ENCODE results near the gene ZNF438.
A peak's percentile ranks its signal among the peaks of the same experiment; 100 is the strongest.
"Not testable (repeated sequence)": the region's sequence is repeated elsewhere in the genome, so short reads cannot be mapped to it uniquely, and the experiment has no call there.

The ZNF438 gene

GRCh38 chr10:31042670-31043069 lies 11.0 kb upstream of the ZNF438 start:
- ATAC-seq, result no peak
- TF ChIP-seq OSR1 (CRISPR knock-in tag; IDR thresholded peaks at IDR 0.05) (no peak), ISL1 (CRISPR knock-in tag; IDR thresholded peaks at IDR 0.05) (peak; percentile 59), CSDC2 (CRISPR knock-in tag; IDR thresholded peaks at IDR 0.05) (no peak), RARB (CRISPR knock-in tag; IDR thresholded peaks at IDR 0.05) (no peak), ESRRG (CRISPR knock-in tag; IDR thresholded peaks at IDR 0.05) (no peak)

DNA sequence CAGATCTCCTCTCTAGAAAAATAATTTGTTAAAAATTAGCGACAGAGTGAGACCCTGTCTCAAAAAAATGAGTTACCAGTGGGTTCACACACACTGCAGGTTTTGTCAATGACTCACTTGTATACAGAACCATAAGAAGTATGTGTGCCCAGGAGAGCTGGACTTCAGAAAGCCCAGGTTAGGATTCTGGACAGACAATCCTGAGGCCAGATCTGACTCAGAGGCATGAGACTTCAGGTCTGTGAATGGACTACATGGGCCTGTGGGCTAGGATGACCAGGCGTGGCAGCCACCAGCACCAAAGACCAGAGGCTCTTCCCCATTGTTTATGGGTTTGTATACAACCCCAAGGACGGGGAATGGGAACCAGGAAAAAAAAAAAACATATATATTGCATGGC lies 9.3 kb upstream of the ZNF438 start:
- TF ChIP-seq SNAI2 (CRISPR knock-in tag; IDR thresholded peaks at IDR 0.05) (no peak), ZNF565 (CRISPR knock-in tag; conservative IDR thresholded peaks at IDR 0.05; ENCODE audit: low read depth) (no peak), CREB5 (CRISPR knock-in tag; IDR thresholded peaks at IDR 0.05; ENCODE audit: low read depth) (no peak), TSHZ2 (CRISPR knock-in tag; IDR thresholded peaks at IDR 0.05) (no peak), PPARA (CRISPR knock-in tag; IDR thresholded peaks at IDR 0.05; ENCODE audit: borderline replicate concordance) (no peak)
- no peak for ATAC-seq

DNA sequence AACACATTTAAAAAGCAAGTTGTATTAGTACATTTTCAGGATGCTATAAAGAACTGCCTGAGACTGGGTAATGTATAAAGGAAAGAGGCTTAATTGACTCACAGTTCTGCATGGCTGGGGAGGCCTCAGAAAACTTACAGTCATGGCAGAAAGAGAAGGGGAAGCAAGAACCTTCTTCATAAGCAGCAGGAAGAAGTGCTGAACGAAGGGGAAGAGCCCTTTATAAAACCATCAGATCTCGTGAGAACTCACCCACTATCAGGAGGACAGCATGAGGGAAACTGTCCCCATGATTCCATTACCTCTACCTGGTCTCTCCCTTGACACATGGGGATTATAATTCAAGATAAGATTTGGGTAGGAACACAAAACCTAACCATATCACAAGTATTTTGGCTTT lies 7.3 kb upstream of the ZNF438 start:
- ATAC-seq, result not testable (repeated sequence)

- TF ChIP-seq PATZ1 (CRISPR knock-in tag; IDR thresholded peaks at IDR 0.05; ENCODE audit: borderline replicate concordance), result no peak
- TF ChIP-seq CREB5 (CRISPR knock-in tag; IDR thresholded peaks at IDR 0.05; ENCODE audit: low read depth), result no peak
- no peak for TF ChIP-seq CSRNP3 (CRISPR knock-in tag; IDR thresholded peaks at IDR 0.05)
- no peak for TF ChIP-seq TOX (CRISPR knock-in tag; IDR thresholded peaks at IDR 0.05; ENCODE audit: borderline replicate concordance)
- no peak for TF ChIP-seq SNAI2 (CRISPR knock-in tag; IDR thresholded peaks at IDR 0.05)
- TF ChIP-seq CSDC2 (CRISPR knock-in tag; IDR thresholded peaks at IDR 0.05), result no peak
- TF ChIP-seq ARNTL (CRISPR knock-in tag; IDR thresholded peaks at IDR 0.05; ENCODE audit: borderline replicate concordance, low read depth), result no peak
- no peak for TF ChIP-seq RARB (CRISPR knock-in tag; IDR thresholded peaks at IDR 0.05)
- TF ChIP-seq BACH2 (CRISPR knock-in tag; IDR thresholded peaks at IDR 0.05; ENCODE audit: borderline replicate concordance), result no peak
- TF ChIP-seq PPARA (CRISPR knock-in tag; IDR thresholded peaks at IDR 0.05; ENCODE audit: borderline replicate concordance), result no peak
- no peak for TF ChIP-seq TSHZ2 (CRISPR knock-in tag; IDR thresholded peaks at IDR 0.05)
- no peak for TF ChIP-seq GLIS3 (CRISPR knock-in tag; IDR thresholded peaks at IDR 0.05)
- no peak for TF ChIP-seq ISL1 (CRISPR knock-in tag; IDR thresholded peaks at IDR 0.05)
These were observed 6.1 kb upstream of the ZNF438 start for GRCh38 chr10:31037749-31038148.

More at GRCh38 chr10:31037749-31038148, 6.1 kb upstream of the ZNF438 start:
- no peak for ATAC-seq

Data from SK-N-SH treated with all-trans-retinoic acid at 6 μM for 48 hours (cell line).